Measurements from ENCODE around the gene TWIST2. TPM values are rescaled to one million over a fixed set of nuclear protein-coding genes. Genes with fewer than 3 reads are reported as not detected.
A peak's percentile ranks its signal among the peaks of the same experiment; 100 is the strongest.

The TWIST2 gene
- total and polyA plus RNA-seq, 9 donors: 14.2 to 104 (median 32.7) TPM

DNA sequence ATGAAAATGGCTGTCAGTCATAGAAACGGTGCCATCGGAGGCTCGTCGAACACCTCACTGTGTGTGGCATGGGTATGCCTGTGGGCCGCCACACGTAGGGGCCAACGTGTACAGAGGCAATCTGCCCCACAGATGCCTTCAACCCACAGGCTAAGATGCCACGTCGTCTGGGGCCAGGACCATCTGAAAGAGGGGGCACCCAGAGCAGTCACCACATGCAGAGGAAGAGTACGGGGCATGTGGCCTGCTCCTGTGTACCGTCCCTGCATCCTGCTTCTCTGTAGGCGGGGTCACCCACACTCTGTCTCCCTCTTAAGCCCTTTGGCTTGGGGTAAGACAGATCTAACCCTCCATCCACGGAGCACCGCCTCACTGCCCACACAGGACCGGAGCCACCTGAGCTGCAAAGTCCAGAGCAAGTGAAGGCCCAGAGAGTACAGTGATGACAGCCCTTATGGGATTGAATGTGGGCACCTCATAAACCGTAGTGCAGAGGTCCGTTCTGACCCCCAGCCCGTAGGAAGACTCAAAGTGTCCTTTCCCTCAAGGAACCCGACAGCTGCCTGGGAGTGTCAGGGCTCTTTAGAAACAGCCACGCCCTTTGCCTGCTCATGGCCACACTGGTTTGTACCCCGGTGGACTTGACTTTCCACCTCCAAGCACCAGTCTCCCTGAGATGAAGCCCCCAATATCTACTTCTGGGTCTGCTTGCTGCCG lies 66.2 kb downstream of the TWIST2 start:
- DNase-seq: peak in 4 of 5 donors; percentile 14 to 28 (median 18)

DNA sequence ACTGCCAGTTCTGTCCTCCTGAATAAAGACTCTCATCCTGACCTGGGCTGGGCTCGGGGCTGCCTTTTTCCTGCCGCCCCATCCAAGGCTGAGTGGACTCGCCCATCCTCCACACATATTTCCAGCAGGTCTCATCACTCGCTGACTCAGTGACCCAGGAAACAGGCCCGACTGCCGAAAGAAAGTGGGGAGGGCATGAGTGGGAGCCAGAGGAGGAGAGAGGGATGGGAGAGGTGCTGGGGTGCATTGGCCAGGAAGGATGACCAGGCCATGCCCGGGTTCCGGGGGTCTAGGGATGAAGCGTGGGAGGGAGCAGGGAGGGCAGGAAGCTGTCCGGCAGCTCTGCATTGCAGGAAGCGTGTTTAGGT lies 66.7 kb downstream of the TWIST2 start:
- intact Hi-C loops (cut with DNase I): no loop called here
- peak in 4 of 5 donors; percentile 7 to 23 (median 18) for DNase-seq
- WGBS, 3 donors: 75 to 86% (median 79%) methylated on average over 11 of the region's 11 CpGs
- no peaks in the 10 kb centered on the region for H3K4me1 ChIP-seq (ENCODE audit: insufficient read depth)
- no peaks in the 10 kb centered on the region for H3K27me3 ChIP-seq
- no peak for TF ChIP-seq POLR2A (IDR thresholded peaks at IDR 0.05)
- no peak for TF ChIP-seq EP300 (IDR thresholded peaks at IDR 0.05)
- TF ChIP-seq, protein P1, sequence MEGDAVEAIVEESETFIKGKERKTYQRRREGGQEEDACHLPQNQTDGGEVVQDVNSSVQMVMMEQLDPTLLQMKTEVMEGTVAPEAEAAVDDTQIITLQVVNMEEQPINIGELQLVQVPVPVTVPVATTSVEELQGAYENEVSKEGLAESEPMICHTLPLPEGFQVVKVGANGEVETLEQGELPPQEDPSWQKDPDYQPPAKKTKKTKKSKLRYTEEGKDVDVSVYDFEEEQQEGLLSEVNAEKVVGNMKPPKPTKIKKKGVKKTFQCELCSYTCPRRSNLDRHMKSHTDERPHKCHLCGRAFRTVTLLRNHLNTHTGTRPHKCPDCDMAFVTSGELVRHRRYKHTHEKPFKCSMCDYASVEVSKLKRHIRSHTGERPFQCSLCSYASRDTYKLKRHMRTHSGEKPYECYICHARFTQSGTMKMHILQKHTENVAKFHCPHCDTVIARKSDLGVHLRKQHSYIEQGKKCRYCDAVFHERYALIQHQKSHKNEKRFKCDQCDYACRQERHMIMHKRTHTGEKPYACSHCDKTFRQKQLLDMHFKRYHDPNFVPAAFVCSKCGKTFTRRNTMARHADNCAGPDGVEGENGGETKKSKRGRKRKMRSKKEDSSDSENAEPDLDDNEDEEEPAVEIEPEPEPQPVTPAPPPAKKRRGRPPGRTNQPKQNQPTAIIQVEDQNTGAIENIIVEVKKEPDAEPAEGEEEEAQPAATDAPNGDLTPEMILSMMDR (IDR thresholded peaks at IDR 0.05): no peak
- no peaks in the 10 kb centered on the region for H3K9me3 ChIP-seq
- no peak overlapping the region for H3K4me3 ChIP-seq
- no peaks in the 10 kb centered on the region for H3K36me3 ChIP-seq
- H3K27ac ChIP-seq: no peak overlapping the region

More for the DNA sequence above, 66.2 kb downstream of the TWIST2 start:
- Histone ChIP-seq H3K36me3 (no peaks in the 10 kb centered on the region), H3K27ac (no peak overlapping the region), H3K9me3 (no peaks in the 10 kb centered on the region), H3K27me3 (no peaks in the 10 kb centered on the region), H3K4me1 (ENCODE audit: insufficient read depth) (peaks cover 5% of the 10 kb centered on the region), H3K4me3 (no peak overlapping the region)
- intact Hi-C loops (cut with DNase I): no loop called here
- TF ChIP-seq EP300 (IDR thresholded peaks at IDR 0.05): no peak
- TF ChIP-seq, protein P1 (IDR thresholded peaks at IDR 0.05): no peak
- 94 to 97% (median 94%) methylated on average over 22 of the region's 22 CpGs for WGBS, 3 donors

DNA sequence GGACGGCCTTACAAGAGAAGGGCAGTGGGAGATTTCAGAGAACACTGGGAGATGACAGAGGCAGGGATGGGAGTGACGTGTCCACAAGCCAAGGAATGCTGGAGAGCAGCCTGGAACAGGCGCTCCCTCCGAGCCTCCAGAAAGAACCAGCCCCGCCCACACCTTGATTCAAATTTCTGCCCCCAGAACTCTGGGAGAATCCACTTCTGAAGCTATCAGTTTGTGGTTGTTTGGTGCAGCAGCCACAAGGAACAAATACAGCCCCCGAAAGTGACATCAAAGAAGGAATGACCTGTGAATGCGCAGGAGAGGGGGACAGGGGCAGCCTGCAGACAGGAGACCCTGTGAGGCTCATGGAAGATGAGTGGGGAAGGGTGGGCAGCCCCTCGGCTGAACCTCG lies 67.3 kb downstream of the TWIST2 start:
- peak in 2 of 5 donors; percentile 5 to 6 for DNase-seq
- intact Hi-C loops (cut with DNase I): no loop called here
- Histone ChIP-seq H3K36me3 (no peaks in the 10 kb centered on the region), H3K4me3 (no peak overlapping the region), H3K4me1 (ENCODE audit: insufficient read depth) (no peaks in the 10 kb centered on the region), H3K27me3 (no peaks in the 10 kb centered on the region), H3K27ac (no peak overlapping the region), H3K9me3 (no peaks in the 10 kb centered on the region)
- 87 to 90% (median 89%) methylated on average over 9 of the region's 9 CpGs for WGBS, 3 donors
- TF ChIP-seq POLR2A (IDR thresholded peaks at IDR 0.05) (no peak), EP300 (IDR thresholded peaks at IDR 0.05) (no peak)
- TF ChIP-seq, protein P1 (IDR thresholded peaks at IDR 0.05): no peak

DNA sequence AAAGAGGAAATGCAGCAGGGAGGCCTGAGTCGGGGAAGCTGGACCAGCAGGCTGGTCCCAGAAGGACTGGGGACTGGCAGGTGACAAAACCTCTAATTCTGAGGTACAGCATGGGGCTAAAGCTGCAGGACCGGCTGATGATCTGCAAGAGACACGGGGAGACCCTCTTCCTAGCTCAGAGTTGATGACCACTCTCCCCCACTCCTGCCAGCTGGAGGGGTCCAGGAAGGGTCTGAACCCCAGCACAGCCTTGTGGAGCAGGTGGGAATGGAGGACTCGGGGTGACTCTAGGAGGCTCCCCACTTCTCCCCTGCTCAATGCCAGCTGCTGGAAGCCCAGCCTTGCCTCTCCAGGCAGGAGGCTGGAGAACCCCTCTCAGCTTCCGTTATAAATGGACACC lies 67.7 kb downstream of the TWIST2 start:
- no peaks in the 10 kb centered on the region for H3K9me3 ChIP-seq
- H3K4me3 ChIP-seq: no peak overlapping the region
- no peaks in the 10 kb centered on the region for H3K36me3 ChIP-seq
- no peaks in the 10 kb centered on the region for H3K4me1 ChIP-seq (ENCODE audit: insufficient read depth)
- no peaks in the 10 kb centered on the region for H3K27me3 ChIP-seq
- TF ChIP-seq POLR2A (IDR thresholded peaks at IDR 0.05): no peak
- no peak for TF ChIP-seq EP300 (IDR thresholded peaks at IDR 0.05)
- TF ChIP-seq, protein P1 (IDR thresholded peaks at IDR 0.05): no peak
- intact Hi-C loops (cut with DNase I): no loop called here
- WGBS, 3 donors: 91 to 97% (median 91%) methylated on average over 5 of the region's 5 CpGs
- peak in 4 of 5 donors; percentile 9 to 20 (median 12) for DNase-seq
- H3K27ac ChIP-seq: no peak overlapping the region
